A549 (cell line): ENCODE results near the gene KIF3A.

Experiments
- CEBPB ChIP-seq, 2 experiments: fragments of >200 bp in 1 of 2; sonication (Bioruptor Twin) in 1 of 2; formaldehyde crosslinking in 1 of 2; IDR thresholded peaks; 2 replicates each; pipeline ENCODE4 v1.6.1; 2012 to 2016
- CHD2 ChIP-seq: fragments of 150-350 bp; IDR thresholded peaks from 2 replicates; pipeline ENCODE4 v1.6.1; 2014; ENCODE audit warnings: low read length; ENCODE audit not compliant: partially characterized antibody
- EHMT2 ChIP-seq: fragments of 200-600 bp; sonication (generic); IDR thresholded peaks from 2 replicates; pipeline ENCODE4 v1.6.1; 2016; ENCODE audit warnings: antibody characterized with exemption, low read depth, mild to moderate bottlenecking, moderate library complexity
- FOXS1 ChIP-seq: fragments of 250-450 bp; sonication (Bioruptor Pico); IDR thresholded peaks from 2 replicates; pipeline ENCODE4 v1.5.0; 2020; ENCODE audit warnings: mild to moderate bottlenecking, moderate library complexity
- KDM5A ChIP-seq: fragments of 200-600 bp; sonication (generic); IDR thresholded peaks from 2 replicates; pipeline ENCODE4 v1.6.1; 2016; ENCODE audit warnings: antibody characterized with exemption, mild to moderate bottlenecking
- MAFK ChIP-seq: fragments of 450-650 bp; IDR thresholded peaks from 2 replicates; pipeline ENCODE4 v1.6.1; 2014; ENCODE audit not compliant: partially characterized antibody
- RAD21 ChIP-seq, 2 experiments: fragments of >200 bp in 1 of 2; sonication (Bioruptor Twin) in 1 of 2; formaldehyde crosslinking in 1 of 2; IDR thresholded peaks in 1 of 2; conservative IDR thresholded peaks in 1 of 2; 2 replicates in 1 of 2; 3 replicates in 1 of 2; pipeline ENCODE4 v1.6.1; 2012 to 2018; ENCODE audit warnings: inconsistent platforms in 1 of 2
- TF ChIP-seq, protein P1 (sequence below): IDR thresholded peaks from 2 replicates; pipeline ENCODE4 v1.6.1; 2012
- TF ChIP-seq, protein P2 (sequence below): fragments of >200 bp; sonication (Bioruptor Twin); formaldehyde crosslinking; IDR thresholded peaks from 3 replicates; pipeline ENCODE4 v1.5.1; 2016

DNA sequence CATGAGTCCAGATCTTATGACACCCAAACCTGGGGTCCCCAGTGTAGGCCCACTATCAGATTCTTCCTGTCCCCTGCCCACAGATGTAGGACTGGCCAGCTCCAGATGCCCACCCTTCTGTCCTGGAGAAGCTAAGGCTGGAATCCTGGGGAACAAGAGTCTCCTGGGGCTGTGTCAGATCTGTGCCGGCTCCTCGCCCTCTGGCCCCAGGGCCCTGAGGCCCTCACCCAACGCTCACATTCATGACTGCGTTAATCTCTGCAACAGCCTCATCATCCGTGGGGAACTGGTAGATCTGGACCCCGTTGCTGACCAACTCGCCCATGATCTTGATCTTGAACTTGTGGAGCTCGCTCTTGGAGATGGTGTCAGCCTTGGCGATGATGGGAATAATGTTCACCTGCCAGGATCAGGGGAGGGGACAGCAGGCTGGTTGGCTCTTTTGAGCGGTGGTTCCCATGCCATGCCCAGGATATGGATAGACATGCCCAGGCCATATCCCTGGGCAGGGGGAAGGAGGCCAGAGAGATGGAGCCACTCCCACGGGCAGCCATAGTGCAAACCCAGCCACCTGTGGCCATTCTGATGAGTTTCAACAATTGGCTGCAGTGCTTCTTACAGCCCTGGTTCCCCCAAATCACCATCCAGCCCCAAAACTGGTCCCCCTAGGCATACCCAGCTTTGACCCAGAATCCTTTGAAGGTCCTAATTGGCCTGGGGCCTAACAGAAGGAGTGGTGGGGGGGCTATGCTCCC, 25.1 kb upstream of the KIF3A start:
- TF ChIP-seq RAD21 (conservative IDR thresholded peaks at IDR 0.05 in 1 of 2, IDR thresholded peaks at IDR 0.05 in 1 of 2) (no peak), CEBPB (IDR thresholded peaks at IDR 0.05) (no peak), FOXS1 (CRISPR knock-in tag) (no peak), MAFK (no peak), EHMT2 (no peak), CHD2 (no peak), KDM5A (no peak)
- TF ChIP-seq, protein P1, sequence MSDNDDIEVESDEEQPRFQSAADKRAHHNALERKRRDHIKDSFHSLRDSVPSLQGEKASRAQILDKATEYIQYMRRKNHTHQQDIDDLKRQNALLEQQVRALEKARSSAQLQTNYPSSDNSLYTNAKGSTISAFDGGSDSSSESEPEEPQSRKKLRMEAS: no peak
- TF ChIP-seq, protein P2, sequence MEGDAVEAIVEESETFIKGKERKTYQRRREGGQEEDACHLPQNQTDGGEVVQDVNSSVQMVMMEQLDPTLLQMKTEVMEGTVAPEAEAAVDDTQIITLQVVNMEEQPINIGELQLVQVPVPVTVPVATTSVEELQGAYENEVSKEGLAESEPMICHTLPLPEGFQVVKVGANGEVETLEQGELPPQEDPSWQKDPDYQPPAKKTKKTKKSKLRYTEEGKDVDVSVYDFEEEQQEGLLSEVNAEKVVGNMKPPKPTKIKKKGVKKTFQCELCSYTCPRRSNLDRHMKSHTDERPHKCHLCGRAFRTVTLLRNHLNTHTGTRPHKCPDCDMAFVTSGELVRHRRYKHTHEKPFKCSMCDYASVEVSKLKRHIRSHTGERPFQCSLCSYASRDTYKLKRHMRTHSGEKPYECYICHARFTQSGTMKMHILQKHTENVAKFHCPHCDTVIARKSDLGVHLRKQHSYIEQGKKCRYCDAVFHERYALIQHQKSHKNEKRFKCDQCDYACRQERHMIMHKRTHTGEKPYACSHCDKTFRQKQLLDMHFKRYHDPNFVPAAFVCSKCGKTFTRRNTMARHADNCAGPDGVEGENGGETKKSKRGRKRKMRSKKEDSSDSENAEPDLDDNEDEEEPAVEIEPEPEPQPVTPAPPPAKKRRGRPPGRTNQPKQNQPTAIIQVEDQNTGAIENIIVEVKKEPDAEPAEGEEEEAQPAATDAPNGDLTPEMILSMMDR: no peak
